ENCODE results near the gene PKD1L1. TPM values are rescaled to one million over a fixed set of nuclear protein-coding genes. Genes with fewer than 3 reads are reported as not detected.

PKD1L1 gene
- total RNA-seq, 1 donor from 2014 or later: 0.19 TPM

- Mint-ChIP-seq H3K27me3 (ENCODE audit: low read depth) (no peaks in the 10 kb centered on the region), H3K27ac (ENCODE audit: unreplicated experiment) (no peak overlapping the region), H3K4me3 (no peak overlapping the region), H3K9me3 (no peaks in the 10 kb centered on the region), H3K36me3 (ENCODE audit: low read depth) (no peaks in the 10 kb centered on the region), H3K4me1 (peaks cover 4% of the 10 kb centered on the region)
- TF ChIP-seq, protein P1, sequence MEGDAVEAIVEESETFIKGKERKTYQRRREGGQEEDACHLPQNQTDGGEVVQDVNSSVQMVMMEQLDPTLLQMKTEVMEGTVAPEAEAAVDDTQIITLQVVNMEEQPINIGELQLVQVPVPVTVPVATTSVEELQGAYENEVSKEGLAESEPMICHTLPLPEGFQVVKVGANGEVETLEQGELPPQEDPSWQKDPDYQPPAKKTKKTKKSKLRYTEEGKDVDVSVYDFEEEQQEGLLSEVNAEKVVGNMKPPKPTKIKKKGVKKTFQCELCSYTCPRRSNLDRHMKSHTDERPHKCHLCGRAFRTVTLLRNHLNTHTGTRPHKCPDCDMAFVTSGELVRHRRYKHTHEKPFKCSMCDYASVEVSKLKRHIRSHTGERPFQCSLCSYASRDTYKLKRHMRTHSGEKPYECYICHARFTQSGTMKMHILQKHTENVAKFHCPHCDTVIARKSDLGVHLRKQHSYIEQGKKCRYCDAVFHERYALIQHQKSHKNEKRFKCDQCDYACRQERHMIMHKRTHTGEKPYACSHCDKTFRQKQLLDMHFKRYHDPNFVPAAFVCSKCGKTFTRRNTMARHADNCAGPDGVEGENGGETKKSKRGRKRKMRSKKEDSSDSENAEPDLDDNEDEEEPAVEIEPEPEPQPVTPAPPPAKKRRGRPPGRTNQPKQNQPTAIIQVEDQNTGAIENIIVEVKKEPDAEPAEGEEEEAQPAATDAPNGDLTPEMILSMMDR (conservative IDR thresholded peaks at IDR 0.05): no peak
- DNase-seq (ENCODE audit: low read depth, low spot score): no peak
Observed at GRCh38 chr7:47875406-47875805, 72.9 kb downstream of the PKD1L1 start.

DNA sequence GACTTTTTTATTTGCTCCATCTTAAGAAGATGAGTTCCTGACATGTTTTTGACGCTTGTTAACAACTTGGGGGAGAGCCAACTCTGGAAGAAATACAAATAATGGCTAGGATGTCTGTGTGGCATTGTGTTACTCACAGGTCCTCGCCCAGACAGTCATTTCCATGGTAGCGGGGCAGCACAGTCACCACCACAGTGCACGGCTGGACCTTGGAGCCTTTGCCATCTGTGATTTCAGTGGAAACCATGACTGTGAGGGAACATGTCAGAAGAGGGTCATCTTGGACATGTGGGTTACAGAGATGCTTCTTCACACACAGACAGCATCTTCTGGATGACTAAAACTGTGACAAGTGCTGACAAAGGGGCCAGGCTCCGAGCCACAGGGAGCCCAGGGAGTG is 74.5 kb downstream of the PKD1L1 start:
- H3K27ac Mint-ChIP-seq (ENCODE audit: unreplicated experiment): no peak overlapping the region
- no peak for DNase-seq (ENCODE audit: low read depth, low spot score)
- no peak overlapping the region for H3K4me3 Mint-ChIP-seq
- H3K36me3 Mint-ChIP-seq (ENCODE audit: low read depth): no peaks in the 10 kb centered on the region
- TF ChIP-seq, protein P1 (conservative IDR thresholded peaks at IDR 0.05): no peak
- H3K9me3 Mint-ChIP-seq: no peaks in the 10 kb centered on the region
- H3K4me1 Mint-ChIP-seq: peaks cover 4% of the 10 kb centered on the region
- no peaks in the 10 kb centered on the region for H3K27me3 Mint-ChIP-seq (ENCODE audit: low read depth)

DNA sequence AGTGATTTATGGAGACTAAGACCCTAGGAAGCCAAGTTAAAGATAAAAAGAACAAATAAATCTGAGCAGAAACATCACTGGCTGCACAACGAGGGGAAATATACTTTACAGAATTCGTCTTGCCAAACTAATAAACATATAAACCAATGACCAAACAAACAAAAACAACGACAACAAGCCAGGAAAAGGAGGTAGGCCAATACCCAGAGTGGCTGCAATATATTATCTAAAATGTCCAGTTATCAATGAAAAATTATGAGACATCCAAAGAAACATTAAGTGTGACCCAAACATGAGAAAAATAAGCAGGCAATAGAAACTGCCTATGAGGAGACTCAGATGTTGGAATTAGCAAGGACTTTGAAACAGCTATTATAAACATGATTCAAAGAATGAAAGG is 81.0 kb downstream of the PKD1L1 start:
- no peaks in the 10 kb centered on the region for H3K27me3 Mint-ChIP-seq (ENCODE audit: low read depth)
- TF ChIP-seq, protein P1 (conservative IDR thresholded peaks at IDR 0.05): no peak
- H3K27ac Mint-ChIP-seq (ENCODE audit: unreplicated experiment): no peak overlapping the region
- no peaks in the 10 kb centered on the region for H3K4me1 Mint-ChIP-seq
- no peak overlapping the region for H3K4me3 Mint-ChIP-seq
- H3K36me3 Mint-ChIP-seq (ENCODE audit: low read depth): no peaks in the 10 kb centered on the region
- no peaks in the 10 kb centered on the region for H3K9me3 Mint-ChIP-seq
- DNase-seq (ENCODE audit: low read depth, low spot score): no peak

DNA sequence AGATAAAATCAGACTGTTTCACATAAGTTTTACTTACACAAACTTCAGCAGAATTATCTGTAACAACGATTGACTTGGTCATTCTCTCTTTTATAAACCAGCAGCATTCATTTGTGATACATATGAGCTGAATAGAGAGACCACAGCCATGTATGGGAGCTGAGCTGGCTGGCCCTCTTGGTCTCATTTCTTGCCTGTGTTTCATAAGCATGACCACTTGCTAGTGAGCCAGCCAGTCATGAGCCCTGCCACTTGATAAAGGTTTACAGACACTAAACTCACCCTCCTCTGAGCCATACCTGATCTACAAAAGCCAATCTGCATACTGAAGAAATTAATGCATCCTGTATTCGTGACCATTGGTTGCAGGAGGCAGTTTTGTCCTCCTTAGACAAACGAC is 82.1 kb downstream of the PKD1L1 start:
- no peaks in the 10 kb centered on the region for H3K27me3 Mint-ChIP-seq (ENCODE audit: low read depth)
- H3K4me3 Mint-ChIP-seq: no peak overlapping the region
- DNase-seq (ENCODE audit: low read depth, low spot score): no peak
- TF ChIP-seq, protein P1 (conservative IDR thresholded peaks at IDR 0.05): no peak
- H3K4me1 Mint-ChIP-seq: no peaks in the 10 kb centered on the region
- H3K9me3 Mint-ChIP-seq: no peaks in the 10 kb centered on the region
- no peak overlapping the region for H3K27ac Mint-ChIP-seq (ENCODE audit: unreplicated experiment)
- H3K36me3 Mint-ChIP-seq (ENCODE audit: low read depth): no peaks in the 10 kb centered on the region

DNA sequence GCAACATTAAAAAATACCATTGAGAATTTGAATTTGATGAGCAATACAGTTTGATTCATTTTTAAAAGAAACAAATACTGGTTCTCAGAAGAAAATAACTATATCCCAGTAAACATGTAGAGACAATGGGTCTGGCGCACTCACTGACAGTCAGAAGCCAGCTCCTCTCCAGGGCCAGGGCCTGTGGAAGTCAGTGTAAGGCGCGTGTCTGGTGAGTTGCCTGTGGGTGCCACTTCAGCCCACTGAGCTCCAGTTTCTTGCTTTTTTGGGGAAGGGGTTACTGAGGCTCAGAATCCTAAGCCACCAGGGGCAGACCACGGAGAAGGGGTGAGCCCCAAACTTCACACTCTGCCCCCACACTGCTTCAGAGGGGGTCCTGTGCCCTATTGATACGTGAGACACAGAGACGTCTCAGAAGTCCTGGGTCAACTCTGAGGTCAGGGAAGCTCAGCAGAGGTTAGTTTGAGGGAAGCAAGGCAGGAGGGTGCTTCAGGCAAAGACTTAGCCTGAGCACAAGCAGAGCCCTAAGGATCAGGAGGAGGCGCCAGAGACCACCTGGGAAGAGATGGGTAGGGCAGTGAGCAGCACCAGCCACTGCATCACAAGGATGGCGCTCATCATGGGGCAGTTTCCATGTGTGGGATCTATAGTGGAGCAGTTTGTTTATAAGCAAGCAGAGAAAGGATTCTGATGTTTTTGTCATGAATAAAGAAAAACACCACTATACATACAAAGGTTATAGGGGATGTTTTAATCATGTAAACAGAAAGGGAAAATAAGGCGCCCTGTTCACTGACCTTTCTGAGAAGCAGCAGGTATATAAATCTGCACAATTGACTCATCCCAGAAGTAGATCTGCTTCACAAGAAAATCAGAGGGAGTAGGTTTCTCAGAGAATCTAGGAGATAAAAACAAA is 95.7 kb downstream of the PKD1L1 start:
- Mint-ChIP-seq H3K9me3 (no peaks in the 10 kb centered on the region), H3K27me3 (ENCODE audit: low read depth) (no peaks in the 10 kb centered on the region), H3K27ac (ENCODE audit: unreplicated experiment) (no peak overlapping the region), H3K4me3 (no peak overlapping the region), H3K36me3 (ENCODE audit: low read depth) (no peaks in the 10 kb centered on the region), H3K4me1 (peaks cover 16% of the 10 kb centered on the region)
- TF ChIP-seq, protein P1 (conservative IDR thresholded peaks at IDR 0.05): peak; percentile 32
- DNase-seq (ENCODE audit: low read depth, low spot score): no peak

Measured in neural crest cell (in vitro differentiated cells).